ENCODE data around the gene FZD10. TPM values are rescaled to one million over a fixed set of nuclear protein-coding genes. Genes with fewer than 3 reads are reported as not detected.

Gene FZD10
- total and polyA plus RNA-seq, 2 experiments from 2014 or later, result 0.11 to 0.45 TPM

DNA sequence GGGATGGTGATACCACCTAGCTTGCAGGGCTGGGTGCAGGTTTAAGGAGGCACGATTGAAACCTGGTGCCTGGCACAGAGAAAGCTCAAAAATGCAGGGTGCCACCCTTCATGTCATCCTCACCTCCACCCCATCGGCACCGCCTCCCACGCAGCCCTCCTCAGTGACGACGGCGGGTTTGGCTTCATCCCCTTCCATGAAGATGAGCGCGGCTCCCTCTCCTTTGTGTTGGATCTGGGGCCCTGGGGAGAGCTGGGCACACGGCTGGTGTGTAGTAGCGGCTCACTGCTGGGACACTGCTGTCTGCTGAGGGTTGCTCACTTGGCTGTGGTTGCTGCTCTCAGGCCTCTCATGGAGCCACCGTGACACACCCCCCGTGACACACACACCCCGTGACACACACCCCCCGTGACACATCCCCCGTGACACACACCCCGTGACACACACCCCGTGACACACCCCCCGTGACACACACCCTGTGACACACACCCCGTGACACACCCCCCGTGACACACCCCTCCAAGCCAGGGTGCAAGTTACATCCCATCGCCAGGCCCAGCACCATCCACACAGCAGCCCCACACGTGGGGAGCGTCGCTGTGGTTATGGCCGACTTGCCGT is 42.9 kb upstream of the FZD10 start:
- H3K36me3 Mint-ChIP-seq (ENCODE audit: low read depth), result peaks cover 40% of the 10 kb centered on the region
- TF ChIP-seq, protein P1, sequence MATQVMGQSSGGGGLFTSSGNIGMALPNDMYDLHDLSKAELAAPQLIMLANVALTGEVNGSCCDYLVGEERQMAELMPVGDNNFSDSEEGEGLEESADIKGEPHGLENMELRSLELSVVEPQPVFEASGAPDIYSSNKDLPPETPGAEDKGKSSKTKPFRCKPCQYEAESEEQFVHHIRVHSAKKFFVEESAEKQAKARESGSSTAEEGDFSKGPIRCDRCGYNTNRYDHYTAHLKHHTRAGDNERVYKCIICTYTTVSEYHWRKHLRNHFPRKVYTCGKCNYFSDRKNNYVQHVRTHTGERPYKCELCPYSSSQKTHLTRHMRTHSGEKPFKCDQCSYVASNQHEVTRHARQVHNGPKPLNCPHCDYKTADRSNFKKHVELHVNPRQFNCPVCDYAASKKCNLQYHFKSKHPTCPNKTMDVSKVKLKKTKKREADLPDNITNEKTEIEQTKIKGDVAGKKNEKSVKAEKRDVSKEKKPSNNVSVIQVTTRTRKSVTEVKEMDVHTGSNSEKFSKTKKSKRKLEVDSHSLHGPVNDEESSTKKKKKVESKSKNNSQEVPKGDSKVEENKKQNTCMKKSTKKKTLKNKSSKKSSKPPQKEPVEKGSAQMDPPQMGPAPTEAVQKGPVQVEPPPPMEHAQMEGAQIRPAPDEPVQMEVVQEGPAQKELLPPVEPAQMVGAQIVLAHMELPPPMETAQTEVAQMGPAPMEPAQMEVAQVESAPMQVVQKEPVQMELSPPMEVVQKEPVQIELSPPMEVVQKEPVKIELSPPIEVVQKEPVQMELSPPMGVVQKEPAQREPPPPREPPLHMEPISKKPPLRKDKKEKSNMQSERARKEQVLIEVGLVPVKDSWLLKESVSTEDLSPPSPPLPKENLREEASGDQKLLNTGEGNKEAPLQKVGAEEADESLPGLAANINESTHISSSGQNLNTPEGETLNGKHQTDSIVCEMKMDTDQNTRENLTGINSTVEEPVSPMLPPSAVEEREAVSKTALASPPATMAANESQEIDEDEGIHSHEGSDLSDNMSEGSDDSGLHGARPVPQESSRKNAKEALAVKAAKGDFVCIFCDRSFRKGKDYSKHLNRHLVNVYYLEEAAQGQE (IDR thresholded peaks at IDR 0.05; ENCODE audit: unreplicated experiment), result no peak
- TF ChIP-seq, protein P2, sequence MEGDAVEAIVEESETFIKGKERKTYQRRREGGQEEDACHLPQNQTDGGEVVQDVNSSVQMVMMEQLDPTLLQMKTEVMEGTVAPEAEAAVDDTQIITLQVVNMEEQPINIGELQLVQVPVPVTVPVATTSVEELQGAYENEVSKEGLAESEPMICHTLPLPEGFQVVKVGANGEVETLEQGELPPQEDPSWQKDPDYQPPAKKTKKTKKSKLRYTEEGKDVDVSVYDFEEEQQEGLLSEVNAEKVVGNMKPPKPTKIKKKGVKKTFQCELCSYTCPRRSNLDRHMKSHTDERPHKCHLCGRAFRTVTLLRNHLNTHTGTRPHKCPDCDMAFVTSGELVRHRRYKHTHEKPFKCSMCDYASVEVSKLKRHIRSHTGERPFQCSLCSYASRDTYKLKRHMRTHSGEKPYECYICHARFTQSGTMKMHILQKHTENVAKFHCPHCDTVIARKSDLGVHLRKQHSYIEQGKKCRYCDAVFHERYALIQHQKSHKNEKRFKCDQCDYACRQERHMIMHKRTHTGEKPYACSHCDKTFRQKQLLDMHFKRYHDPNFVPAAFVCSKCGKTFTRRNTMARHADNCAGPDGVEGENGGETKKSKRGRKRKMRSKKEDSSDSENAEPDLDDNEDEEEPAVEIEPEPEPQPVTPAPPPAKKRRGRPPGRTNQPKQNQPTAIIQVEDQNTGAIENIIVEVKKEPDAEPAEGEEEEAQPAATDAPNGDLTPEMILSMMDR (conservative IDR thresholded peaks at IDR 0.05; ENCODE audit: low read depth in 2 of 2), result no peak
- TF ChIP-seq STAT1 (IDR thresholded peaks at IDR 0.05; ENCODE audit: unreplicated experiment) (no peak), EZH2 (IDR thresholded peaks at IDR 0.05; ENCODE audit: low read depth, unreplicated experiment) (no peak), POLR2AphosphoS5 (IDR thresholded peaks at IDR 0.05; ENCODE audit: low read depth) (no peak), CREB1 (CRISPR knock-in tag; IDR thresholded peaks at IDR 0.05; ENCODE audit: low read depth) (no peak), ZNF114 (CRISPR knock-in tag; IDR thresholded peaks at IDR 0.05) (no peak), NANOG (IDR thresholded peaks at IDR 0.05; ENCODE audit: borderline replicate concordance) (no peak), JUNB (IDR thresholded peaks at IDR 0.05; ENCODE audit: unreplicated experiment) (no peak)
- TF ChIP-seq, protein P3, sequence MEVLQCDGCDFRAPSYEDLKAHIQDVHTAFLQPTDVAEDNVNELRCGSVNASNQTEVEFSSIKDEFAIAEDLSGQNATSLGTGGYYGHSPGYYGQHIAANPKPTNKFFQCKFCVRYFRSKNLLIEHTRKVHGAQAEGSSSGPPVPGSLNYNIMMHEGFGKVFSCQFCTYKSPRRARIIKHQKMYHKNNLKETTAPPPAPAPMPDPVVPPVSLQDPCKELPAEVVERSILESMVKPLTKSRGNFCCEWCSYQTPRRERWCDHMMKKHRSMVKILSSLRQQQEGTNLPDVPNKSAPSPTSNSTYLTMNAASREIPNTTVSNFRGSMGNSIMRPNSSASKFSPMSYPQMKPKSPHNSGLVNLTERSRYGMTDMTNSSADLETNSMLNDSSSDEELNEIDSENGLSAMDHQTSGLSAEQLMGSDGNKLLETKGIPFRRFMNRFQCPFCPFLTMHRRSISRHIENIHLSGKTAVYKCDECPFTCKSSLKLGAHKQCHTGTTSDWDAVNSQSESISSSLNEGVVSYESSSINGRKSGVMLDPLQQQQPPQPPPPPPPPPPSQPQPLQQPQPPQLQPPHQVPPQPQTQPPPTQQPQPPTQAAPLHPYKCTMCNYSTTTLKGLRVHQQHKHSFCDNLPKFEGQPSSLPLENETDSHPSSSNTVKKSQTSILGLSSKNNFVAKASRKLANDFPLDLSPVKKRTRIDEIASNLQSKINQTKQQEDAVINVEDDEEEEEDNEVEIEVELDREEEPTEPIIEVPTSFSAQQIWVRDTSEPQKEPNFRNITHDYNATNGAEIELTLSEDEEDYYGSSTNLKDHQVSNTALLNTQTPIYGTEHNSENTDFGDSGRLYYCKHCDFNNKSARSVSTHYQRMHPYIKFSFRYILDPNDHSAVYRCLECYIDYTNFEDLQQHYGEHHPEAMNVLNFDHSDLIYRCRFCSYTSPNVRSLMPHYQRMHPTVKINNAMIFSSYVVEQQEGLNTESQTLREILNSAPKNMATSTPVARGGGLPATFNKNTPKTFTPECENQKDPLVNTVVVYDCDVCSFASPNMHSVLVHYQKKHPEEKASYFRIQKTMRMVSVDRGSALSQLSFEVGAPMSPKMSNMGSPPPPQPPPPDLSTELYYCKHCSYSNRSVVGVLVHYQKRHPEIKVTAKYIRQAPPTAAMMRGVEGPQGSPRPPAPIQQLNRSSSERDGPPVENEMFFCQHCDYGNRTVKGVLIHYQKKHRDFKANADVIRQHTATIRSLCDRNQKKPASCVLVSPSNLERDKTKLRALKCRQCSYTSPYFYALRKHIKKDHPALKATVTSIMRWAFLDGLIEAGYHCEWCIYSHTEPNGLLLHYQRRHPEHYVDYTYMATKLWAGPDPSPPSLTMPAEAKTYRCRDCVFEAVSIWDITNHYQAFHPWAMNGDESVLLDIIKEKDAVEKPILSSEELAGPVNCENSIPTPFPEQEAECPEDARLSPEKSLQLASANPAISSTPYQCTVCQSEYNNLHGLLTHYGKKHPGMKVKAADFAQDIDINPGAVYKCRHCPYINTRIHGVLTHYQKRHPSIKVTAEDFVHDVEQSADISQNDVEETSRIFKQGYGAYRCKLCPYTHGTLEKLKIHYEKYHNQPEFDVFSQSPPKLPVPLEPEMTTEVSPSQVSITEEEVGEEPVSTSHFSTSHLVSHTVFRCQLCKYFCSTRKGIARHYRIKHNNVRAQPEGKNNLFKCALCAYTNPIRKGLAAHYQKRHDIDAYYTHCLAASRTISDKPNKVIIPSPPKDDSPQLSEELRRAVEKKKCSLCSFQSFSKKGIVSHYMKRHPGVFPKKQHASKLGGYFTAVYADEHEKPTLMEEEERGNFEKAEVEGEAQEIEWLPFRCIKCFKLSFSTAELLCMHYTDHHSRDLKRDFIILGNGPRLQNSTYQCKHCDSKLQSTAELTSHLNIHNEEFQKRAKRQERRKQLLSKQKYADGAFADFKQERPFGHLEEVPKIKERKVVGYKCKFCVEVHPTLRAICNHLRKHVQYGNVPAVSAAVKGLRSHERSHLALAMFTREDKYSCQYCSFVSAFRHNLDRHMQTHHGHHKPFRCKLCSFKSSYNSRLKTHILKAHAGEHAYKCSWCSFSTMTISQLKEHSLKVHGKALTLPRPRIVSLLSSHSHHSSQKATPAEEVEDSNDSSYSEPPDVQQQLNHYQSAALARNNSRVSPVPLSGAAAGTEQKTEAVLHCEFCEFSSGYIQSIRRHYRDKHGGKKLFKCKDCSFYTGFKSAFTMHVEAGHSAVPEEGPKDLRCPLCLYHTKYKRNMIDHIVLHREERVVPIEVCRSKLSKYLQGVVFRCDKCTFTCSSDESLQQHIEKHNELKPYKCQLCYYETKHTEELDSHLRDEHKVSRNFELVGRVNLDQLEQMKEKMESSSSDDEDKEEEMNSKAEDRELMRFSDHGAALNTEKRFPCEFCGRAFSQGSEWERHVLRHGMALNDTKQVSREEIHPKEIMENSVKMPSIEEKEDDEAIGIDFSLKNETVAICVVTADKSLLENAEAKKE (CRISPR knock-in tag; IDR thresholded peaks at IDR 0.05), result no peak
- TF ChIP-seq, protein P4, sequence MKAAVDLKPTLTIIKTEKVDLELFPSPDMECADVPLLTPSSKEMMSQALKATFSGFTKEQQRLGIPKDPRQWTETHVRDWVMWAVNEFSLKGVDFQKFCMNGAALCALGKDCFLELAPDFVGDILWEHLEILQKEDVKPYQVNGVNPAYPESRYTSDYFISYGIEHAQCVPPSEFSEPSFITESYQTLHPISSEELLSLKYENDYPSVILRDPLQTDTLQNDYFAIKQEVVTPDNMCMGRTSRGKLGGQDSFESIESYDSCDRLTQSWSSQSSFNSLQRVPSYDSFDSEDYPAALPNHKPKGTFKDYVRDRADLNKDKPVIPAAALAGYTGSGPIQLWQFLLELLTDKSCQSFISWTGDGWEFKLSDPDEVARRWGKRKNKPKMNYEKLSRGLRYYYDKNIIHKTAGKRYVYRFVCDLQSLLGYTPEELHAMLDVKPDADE (IDR thresholded peaks at IDR 0.05), result no peak
- no peak overlapping the region for H3K27ac Mint-ChIP-seq
- no peaks in the 10 kb centered on the region for H3F3A ChIP-seq (replicated peaks; ENCODE audit: low read depth)
- peaks cover 5% of the 10 kb centered on the region for H3K27me3 Mint-ChIP-seq (ENCODE audit: insufficient read depth, low read depth, poor library complexity)
- no peaks in the 10 kb centered on the region for H3K4me1 ChIP-seq (ENCODE audit: insufficient read depth)
- H3K4me2 ChIP-seq, result no peak overlapping the region
- H3K27ac ChIP-seq (ENCODE audit: low read depth), result no peak overlapping the region
- H3K79me2 ChIP-seq (replicated peaks; ENCODE audit: insufficient read depth), result no peaks in the 10 kb centered on the region
- no peak overlapping the region for H2AFZ ChIP-seq
- H3K4me3 ChIP-seq, result no peak overlapping the region
- no peaks in the 10 kb centered on the region; the same call in 2 of the 3 replicates for H3K4me1 Mint-ChIP-seq
- no peaks in the 10 kb centered on the region for H3K36me3 ChIP-seq (ENCODE audit: insufficient read depth)
- no peaks in the 10 kb centered on the region for H4K20me1 ChIP-seq (replicated peaks; ENCODE audit: insufficient read depth)
- no peak for ATAC-seq
- H3K4me3 Mint-ChIP-seq, result no peak overlapping the region
- peaks cover 97% of the 10 kb centered on the region for H3K9me3 Mint-ChIP-seq
- no peaks in the 10 kb centered on the region for H3K27me3 ChIP-seq (ENCODE audit: insufficient read depth)
- no peaks in the 10 kb centered on the region for H3K9me2 ChIP-seq (ENCODE audit: insufficient read depth)
- no peak for DNase-seq (ENCODE audit: low spot score)

All from GM23338 (cell line).